ENCODE results near the gene LYL1.

The LYL1 gene

DNA sequence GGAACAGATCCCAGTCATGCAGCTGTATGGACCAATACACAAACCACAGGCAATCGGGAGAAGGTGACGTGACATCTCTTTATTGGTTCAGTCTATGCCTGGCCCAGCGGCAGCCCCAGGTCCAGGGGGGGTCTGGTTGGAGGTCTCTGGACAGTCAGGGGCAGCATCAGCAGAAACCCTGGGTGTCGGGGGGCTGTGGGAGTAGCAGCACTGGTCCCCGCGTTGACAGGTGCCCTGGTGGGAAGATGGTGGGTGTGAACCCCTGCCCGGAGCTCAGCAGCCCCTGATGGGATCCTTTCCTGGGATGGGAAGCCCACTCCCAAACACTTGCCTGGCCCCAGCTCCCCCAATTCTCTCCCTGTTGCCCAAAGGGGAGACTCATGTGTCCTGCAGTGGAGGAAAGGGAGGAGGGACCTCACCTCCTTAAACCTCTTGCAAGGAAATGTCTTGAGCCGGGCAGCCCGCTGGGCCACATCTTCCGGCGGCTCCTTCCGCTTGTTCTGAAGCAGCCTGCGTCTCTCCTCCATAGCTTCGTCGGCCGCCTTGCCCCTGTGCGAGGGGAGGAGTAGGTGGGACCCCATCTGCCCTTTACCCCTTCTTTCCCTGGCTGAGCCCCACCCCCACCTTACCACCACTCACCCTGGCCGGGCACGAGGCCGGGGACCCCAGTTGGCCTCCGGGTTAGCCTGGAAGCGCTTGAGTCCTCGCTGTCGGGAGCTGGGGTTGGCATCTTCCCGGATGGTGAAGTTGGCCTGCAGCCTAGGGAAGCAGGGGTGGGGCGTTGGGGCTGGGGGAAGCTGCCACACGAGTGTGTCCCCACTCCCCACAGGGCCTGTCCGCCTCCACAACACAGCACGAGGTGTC lies 2.4 kb upstream of the LYL1 start:
- no peak for DNase-seq (ENCODE audit: low spot score)

DNA sequence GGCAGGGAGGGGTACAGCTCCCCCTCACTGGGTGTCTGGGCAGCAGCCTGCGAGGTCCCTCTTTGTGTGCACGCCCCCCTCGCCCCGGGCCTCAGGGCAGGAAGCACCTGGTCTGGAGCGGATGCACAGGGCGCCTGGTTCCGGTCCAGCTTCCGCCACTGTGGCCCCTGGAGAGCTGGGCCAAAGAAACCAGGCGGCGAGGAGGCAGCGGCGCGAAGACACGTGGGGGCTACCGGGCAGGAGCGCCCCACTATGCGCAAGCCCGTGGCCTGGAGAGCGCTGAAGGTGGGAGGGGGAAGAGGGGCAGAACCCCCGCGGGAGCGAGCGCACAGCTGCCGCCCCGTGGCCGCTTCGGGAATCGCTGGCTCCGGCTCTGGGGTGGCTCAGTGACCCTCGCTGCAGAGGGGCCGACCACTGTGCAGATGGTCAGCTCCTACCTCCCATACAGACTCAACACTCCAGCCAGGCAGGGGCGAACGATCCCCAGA lies 1.7 kb upstream of the LYL1 start:
- peak; percentile 88 for DNase-seq (ENCODE audit: low spot score)

DNA sequence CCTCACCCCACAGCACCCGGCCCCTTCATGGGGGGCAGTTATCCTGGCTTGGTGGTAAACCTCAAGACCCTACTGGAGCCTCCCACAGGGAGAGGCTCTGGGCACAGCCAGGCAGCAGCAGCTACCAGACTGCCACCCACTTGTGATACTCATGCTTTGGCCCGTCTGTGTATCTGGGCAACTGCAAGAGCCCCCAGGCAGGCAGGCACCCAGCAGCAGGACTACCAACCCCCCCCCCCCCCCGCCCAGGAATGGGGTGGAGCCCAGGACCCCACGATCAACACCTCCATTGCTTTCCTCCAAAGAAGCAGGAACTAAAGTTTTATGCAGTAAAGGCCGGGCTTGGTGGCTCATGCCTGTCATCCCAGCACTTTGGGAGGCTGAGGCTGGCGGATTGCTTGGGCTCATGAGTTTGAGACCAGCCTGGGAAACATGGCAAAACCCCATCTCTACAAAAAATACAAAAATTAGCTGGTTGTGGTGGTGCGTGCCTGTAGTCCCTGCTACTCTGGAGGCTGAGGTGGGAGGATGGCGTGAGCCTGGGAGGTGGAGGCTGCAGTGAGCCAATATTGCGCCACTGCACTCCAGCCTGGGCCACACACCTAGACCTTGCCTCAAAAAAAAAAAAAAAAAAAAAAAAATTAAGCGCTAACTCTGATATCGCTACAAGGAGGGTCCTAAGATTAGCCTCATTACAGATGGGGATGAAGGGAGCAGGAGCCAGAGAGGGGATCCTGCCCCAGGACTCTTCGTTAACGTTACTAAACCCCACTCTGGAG lies 1.1 kb upstream of the LYL1 start:
- DNase-seq (ENCODE audit: low spot score) = no peak

DNA sequence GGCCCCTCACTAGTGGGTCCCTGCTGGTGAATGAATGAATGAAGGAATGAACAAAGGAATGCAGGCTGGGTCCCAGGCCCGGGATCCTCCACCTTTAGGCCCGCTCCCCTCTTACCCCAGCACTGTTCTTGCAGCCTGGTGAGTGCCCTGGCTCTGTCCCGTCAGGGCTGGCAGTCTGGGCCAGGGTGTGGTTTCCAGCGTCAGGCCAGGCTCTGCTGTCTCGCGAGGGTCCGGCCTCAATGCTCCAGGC lies 317 bp downstream of the LYL1 start:
- no peak for DNase-seq (ENCODE audit: low spot score)

DNA sequence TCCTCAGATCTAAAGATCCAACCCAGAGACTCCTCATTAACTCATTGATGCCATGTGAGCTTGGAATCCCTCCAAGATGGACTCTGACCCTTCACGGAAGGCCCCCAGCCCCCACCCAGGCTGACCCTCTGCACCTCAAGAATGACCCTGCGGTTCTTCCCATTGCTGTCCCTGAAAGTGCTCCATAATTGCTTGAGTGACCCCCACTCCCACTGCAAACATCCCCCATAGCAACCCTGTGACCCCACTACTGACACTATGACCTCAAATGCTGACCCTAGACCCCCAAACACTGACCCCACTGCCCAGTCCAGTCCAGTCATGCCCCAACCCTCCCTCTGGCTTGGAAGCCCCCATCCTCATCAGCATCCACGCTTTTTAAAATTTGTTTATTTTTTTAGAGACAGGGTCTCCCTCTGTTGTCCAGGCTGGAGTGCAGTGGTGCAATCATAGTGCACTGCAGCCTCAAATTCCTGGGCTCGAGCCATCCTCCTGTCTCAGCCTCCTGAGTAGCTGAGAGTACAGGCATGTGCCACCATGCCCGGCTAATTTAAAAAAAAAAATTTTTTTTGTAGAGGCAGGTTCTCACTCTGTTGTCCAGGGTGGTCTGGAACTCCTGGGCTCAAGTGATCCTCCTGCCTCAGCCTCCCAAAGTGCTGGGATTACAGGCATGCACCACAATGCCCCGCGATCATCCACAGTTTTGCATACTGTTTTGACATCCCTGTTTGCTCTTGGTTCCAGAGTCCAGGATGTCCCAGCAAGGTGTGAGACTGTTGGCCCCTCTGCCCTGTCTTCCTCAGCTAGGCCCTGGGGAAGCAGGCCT lies 855 bp downstream of the LYL1 start:
- no peak for DNase-seq (ENCODE audit: low spot score)

DNA sequence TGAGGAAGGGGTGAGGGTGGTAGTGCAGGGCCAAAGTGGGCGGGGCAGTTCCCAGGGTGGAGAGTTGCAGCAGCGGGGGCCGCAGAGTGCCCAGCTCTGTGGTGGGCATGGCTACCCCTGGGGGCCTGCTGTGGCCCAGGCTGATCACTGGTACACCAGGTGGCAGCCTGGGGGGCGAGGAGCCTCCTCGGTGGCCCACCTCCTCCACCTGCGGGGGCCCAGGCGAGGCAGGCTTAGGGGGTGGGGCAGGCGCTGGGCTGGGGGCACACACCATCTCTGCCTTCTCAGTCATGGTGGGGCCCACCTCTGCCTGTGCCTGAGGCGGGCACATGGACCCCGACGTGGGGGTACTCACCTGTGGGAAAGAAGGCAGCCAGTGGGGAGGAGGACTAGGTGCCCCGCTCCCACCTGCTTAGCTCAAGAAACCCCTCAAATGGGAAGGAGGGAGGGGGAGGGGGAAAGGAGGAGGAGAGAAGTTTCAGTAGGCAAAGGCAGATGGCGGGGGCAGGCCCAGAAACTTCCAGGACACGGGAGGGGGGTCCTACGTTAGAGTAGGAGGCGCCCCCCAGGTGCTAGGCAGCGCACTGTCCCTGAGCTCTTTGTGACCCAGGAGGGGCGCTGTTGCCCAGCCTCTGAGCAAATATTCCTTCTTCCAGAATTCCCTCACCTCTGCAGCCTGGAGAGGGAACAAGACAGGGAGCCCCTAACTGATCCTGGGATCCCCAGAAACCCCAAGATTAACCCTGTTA lies 1.6 kb downstream of the LYL1 start:
- DNase-seq (ENCODE audit: low spot score) = no peak

DNA sequence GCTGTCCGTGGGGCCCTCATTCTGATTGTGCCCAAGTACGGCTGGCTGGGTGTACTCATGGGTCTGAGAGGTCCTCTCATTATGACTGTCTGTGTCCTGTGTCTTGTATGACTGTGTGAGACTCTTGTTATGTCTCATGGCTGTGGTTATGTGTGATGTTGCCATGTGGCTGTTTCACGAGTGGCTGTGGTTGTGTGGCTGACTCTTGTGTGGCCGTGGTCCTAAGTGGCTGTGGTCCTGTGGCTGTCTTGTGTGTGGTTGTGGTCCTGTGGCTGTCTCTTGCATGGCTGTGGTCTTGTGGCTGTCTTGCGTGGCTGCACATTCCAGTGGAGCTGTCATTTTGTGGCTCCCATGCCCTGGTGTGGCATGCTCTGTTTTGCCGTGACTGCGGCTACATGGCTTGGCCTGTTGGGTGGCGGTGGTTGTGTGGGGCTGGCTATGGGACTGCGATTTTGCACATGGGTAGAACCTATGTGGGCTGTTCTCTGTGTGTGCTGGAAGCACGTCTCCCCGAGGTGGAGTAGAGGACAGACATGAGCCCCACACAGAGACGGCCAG lies 2.5 kb downstream of the LYL1 start:
- no peak for DNase-seq (ENCODE audit: low spot score)

DNA sequence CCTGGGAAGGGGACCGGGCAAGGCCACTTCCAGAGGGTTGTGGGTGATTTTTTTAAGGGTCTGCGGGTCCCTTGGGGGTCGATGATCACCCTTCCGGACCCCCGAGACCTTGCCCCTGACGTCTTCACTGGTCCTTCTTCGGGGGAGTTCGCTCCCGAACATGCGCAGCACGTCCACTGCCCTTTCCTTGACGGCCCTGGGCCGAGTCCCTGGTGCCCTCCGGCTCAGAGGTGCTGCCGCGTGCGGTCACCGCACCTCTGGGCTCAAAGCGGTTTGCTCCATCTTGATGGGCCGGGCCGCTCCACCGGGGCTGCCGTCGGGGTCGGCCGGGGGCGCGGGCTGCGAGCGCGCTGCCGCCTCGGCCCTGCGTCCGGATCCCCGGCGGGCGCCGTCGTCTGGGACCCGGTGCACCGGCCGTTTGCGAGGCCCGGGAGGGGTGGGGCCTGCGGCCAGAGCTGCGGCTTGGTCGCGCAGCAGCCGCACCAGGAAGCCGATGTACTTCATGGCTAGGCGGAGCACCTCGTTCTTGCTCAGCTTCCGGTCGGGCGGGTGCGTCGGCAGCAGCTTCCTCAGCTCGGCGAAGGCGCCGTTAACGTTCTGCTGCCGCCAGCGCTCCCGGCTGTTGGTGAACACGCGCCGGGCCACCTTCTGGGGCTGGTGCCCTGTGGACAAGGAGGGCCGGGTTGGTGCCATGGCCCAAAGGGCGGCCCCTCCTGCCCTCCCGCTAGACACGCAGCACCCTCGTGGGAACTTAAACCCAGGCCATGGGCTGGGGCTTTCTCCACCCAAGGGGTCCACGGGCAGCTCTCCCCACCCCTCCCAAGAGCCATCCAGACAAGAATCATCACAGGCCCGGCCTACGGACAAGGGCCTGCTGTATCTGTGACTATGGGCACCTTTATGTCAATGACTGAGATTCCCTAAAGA lies 3.3 kb downstream of the LYL1 start:
- DNase-seq (ENCODE audit: low spot score) = peak; percentile 77

DNA sequence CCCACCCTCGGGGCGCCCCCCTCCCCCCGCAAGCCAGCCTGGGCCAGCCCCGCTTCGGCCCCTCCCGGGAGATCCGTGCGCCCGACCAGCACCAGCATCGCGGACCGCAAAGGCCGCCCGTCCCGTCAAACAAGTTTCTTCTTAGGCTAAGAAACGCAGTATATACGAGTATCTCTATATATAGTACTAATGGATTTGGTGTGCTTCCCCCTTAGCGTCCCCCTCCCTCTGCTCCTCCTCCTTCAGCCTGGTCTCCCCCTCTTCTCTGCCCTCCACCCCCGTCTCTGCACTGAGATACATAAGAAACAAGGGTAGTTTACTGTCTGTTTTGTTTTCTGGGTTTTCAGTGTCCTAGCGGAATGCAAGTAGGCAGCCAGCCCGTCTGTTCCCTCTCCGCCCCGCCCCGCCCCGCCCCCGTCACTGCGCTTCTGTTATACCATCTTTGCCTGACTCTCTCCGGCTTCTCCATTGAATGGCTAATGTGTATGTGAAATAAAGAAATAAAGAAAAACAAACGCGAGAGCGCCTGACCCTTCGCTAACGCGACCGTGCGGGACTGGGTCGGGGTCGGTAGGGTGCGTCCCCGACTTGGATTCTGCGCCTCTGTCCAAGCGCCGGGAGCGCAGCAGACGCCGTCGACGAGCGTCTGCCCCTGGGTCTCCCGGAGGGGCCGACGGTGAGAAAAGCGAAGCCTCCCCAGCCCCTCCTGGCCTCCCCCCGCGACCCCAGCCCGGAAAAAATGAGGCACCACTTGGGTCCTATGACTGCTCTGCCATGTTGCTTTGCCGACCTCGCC lies 4.2 kb downstream of the LYL1 start:
- DNase-seq (ENCODE audit: low spot score) = no peak

DNA sequence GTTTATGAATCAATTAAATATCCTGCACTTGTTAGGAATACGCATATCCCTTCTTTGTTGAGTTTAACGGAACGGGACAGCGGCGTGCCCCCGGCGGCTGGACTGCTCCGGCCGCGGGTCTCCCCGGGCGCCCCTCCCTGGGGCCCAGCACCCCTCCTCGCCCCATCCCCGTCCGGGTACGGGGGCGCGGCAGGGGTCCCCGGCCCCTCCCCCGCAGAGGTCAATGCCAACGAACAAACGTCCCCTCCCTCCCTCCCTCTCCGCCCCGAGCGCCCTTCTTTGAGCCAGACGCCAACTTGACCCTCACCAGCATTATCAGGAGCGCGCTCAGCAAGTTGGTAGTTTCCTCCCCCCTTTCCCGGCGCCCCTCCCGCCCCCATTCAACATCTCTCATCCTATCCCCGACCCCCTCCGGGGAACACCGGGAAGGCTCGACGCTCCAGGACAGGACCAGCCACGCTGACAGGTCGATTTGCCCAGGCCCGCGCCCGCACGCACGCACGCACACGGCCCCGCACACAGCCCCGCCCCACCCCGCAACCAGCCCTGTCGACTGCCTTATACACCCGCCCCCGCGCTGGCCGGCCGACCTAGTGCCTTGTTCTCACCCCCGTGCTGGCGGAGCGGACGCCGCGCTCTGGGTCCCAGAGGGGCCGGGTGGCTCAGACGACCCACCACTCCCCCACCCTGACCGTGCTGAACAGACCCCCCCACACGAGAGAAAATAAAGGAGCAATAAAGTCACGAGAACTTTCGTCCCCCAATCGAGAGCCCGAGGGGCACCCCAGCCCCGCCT lies 5.0 kb downstream of the LYL1 start:
- no peak for DNase-seq (ENCODE audit: low spot score)

DNA sequence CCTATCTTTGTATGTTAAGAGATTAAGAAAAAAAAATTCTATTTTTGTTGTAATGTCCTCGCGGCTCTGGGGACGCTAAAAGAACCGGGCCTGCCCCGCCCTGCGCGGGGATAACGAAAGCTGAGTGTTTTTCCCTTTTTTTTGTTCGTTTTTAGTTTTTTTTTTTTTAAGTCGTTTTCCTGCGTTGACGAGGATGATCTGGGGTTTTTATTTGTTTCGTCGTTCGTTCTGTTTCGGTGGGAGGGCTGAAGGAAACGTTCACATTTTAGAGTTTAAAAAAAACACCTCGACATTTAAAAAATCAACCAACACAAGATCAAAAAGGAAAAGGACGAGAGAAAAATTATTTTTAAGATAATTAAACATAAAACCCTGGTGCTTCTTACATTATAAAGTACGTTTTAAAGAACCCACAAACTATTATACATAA lies 5.6 kb downstream of the LYL1 start:
- DNase-seq (ENCODE audit: low spot score) = no peak

DNA sequence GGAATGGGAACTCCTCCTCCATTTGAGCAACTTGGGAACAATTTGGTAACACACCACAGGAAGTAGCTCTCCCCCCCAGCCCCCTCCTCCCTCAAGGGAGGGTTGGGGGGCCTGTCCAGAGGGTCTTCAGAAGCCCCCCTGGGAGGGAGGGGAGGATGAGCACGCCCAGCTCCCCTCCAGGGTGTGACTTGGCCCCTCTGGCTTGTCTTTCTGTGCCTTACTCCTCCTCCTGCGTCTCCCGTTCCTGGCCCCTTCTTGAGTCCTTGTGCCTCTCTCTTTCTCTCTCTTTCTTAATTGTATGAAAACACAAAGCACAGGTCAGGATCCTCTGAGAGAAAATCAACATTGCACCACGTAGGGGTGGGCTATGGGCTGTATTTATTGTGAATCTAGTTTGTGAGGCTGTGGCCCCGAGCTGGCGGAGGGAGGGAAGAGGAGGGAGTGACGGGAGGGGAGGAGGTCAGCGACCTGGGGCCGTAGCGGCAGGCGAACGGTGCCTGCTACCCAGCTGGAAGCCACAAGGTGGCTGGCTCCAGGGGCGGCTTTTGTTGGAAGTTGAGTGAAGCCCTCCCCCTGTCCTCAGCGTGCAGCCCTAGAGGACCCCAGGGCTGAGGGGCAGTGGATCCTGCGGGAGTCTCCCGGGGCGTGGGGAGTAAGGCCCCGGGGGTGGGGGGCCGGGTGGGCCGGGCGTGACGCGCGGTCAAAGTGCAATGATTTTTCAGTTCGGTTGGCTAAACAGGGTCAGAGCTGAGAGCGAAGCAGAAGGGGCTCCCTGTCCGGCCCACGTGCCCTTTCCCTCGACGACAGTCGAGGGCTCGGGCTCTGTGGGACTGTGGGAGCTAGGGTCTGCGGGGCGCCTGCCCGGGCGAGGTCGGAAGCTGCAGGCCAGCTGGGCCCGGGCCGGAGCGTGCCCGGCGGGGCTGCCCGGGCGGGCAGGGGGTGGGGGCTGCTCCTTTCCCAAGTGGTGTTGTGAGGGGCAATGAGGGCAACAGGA lies 6.4 kb downstream of the LYL1 start:
- no peak for DNase-seq (ENCODE audit: low spot score)

DNA sequence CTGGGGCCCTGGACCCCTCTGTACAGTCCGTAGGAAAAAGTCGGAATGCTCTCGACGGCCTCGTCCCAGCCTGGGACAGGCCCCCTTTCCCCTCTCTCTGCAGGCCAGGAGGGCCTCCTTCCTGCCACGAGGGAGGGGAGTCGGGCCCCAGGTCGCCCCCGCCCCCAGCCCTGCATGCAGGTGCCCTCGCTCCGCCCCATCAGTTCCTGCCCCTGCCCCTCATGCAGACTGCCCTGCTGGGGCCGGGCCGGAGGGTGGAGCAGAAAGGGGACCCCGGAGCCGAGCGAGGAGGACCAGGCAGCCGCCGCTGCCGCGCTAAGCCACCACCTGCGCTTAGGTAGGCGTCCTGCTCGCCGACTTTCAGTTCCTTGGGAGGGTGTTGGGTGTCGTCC lies 7.3 kb downstream of the LYL1 start:
- DNase-seq (ENCODE audit: low spot score) = no peak

DNA sequence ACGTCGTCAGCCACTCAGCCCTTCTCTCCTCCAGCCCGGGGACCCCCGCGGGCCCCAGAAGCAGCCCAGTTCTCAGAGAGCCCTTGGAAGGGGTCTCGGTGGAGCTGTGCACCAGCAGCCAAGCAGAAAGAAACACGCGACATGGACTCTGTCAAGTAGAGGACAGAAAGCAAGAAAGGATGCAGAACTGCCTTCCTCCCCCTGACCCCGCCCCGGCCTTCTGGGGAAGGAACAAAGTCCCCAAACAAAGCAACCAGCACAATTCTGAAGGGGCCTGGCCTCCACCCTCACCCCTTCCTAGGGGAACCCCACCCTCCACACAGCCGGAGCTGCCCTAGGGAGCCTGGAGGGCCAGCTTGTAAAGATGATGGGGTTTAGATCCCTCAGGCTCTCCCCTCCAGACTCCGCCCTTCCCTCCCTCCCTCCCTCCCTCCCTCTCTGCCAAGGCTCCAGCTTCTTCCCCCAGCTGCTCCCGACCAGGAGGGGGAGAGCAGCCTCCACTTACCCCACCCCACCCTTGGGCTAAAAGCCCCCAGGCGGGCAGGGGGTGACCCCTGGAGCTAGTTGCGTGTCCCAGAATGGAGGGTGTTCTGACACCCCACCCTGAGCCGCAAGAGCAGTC lies 7.8 kb downstream of the LYL1 start:
- no peak for DNase-seq (ENCODE audit: low spot score)

DNA sequence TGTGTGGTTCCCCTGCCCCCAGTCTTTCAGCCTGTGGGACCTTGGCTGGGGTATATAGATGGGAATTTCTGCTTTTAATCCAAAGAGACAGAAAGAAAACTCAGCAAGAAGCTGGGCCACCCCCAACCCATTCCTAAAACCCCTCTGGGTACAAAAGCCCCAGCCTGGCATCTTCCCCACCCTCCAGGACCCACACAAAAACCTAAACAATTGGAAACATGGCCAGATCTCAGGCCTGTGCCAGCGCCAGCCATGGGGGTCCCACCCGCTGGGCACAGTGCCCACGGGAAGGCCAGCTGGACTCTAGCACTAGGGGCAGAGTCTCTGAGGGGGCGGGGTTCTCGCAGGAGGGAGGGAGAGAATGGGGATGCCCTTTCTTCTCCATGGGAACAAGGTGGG lies 8.6 kb downstream of the LYL1 start:
- DNase-seq (ENCODE audit: low spot score) = no peak

DNA sequence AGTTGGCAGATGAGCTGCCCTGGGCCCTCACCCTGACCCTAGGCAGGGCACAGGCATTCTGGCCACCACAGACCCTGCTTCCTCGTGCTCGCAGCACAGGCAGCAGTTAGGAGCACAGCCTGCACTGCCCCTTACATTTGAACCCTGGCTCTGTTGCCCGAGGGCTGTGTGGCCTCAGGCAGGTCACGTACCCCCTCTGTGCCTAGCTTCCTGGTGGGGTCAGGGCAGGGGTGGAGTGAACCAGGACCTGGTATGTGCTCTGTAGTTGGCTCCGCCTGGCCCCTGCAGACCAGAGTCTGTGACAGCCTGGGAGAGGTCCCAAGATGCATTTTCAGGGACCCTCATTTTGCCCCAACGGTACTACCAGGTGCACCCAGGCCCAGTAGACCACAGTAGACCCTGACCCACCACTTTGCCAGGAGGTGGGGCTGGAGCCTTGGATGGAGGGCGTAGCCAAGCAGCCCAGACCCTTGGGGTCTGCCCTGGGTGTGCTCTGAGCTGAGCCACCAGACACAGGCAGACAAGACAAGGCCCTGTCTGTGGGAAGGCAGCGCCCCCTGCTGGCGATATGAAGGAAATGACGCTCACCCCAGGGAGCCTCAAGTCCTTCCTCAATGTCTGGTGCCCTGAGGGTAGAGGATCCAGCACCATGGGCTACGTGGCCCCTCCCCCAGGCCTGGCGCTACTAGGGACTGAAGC lies 9.1 kb downstream of the LYL1 start:
- no peak for DNase-seq (ENCODE audit: low spot score)

Data from kidney capillary endothelial cell (primary cell).